Ovary (tissue), 9 donors: ENCODE measurements around the gene BACE2. TPM values are rescaled to one million over a fixed set of nuclear protein-coding genes. Genes with fewer than 3 reads are reported as not detected.

Experiments used
- DNase-seq, 5 donors: peaks; one replicate each; pipeline ENCODE4 v3.0.0-alpha.2; 2019 to 2020
- H3K27ac ChIP-seq, 2 donors: fragments of 200-600 bp; one replicate each; pipeline versions ENCODE4 v1.5.1 to v1.8.0; 2019 to 2022
- H3K27me3 ChIP-seq: fragments of 200-600 bp; one replicate; pipeline ENCODE4 v1.8.0; 2022
- H3K36me3 ChIP-seq: fragments of 200-600 bp; sonication (generic); one replicate; pipeline ENCODE4 v1.5.1; 2019
- H3K4me1 ChIP-seq: one replicate; pipeline ENCODE4 v1.8.1; 2013; ENCODE audit warnings: mild to moderate bottlenecking, moderate library complexity; ENCODE audit not compliant: insufficient read depth
- H3K4me3 ChIP-seq: fragments of 200-600 bp; sonication (generic); one replicate; pipeline ENCODE4 v1.5.1; 2017
- H3K9me3 ChIP-seq, 2 donors: fragments of 200-600 bp in 1 of 2; sonication (generic) in 1 of 2; one replicate each; pipeline versions ENCODE4 v1.5.1 to v1.8.1; 2013 to 2019; ENCODE audit warnings: mild to moderate bottlenecking in 1 of 2, moderate library complexity in 1 of 2
- CTCF ChIP-seq, 3 donors: fragments of 450-650 bp in 2 of 3; fragments of 200-600 bp in 1 of 3; IDR thresholded peaks; one replicate each; pipeline versions ENCODE4 v1.5.1 to v1.8.0; 2016 to 2022; ENCODE audit warnings: antibody characterized with exemption in 3 of 3, mild to moderate bottlenecking in 1 of 3
- EP300 ChIP-seq: sonication (generic); formaldehyde crosslinking; IDR thresholded peaks from one replicate; pipeline ENCODE4 v1.6.1; 2017; ENCODE audit warnings: antibody characterized with exemption
- POLR2A ChIP-seq: fragments of 450-650 bp; IDR thresholded peaks from one replicate; pipeline ENCODE4 v1.6.1; 2017; ENCODE audit warnings: antibody characterized with exemption, mild to moderate bottlenecking, moderate library complexity
- WGBS, 3 donors: extraction: QIAGEN DNeasy Blood & Tissue Kit in 1 of 3; methylation state at CpG; one replicate each; pipeline versions ENCODE4 v1.1.5 to v1.1.7; 2013 to 2017; 5-methylcytosine and 5-hydroxymethylcytosine counted together
- intact Hi-C, 4 donors: fragments of 100-400 bp; cut with DNase I; formaldehyde crosslinking; loops; one replicate each; pipeline versions ENCODE4 v1.11.0 to v1.15.1; 2022 to 2023
- polyA plus RNA-seq, 2 donors: library from polyadenylated mRNA; stranded (reverse); fragments of 200-250 nt in 1 of 2; fragments of 350-450 nt in 1 of 2; fragmentation: Illumina TruSeq in 1 of 2; extraction: RNeasy Lipid Tissue Mini Kit (QIAGEN cat#74804) in 1 of 2; gene quantifications; one replicate each; pipeline ENCODE4 v1.2.3, GENCODE V29; 2013 to 2014
- total RNA-seq, 7 donors: library from RNA; depleted of rRNA in 2 of 7; stranded (reverse); fragments of >200 nt in 2 of 7; fragmentation: NEBNext Ultra II Directional in 3 of 7; extraction: Animal tissue kit (Norgen Biotek cat#: 25700) in 3 of 7; gene quantifications; one replicate each; pipeline versions ENCODE4 v1.1.0 to v1.2.4, GENCODE V29; 2016 to 2023
- donor health status: DM: no; HTN: no; CAD: no; lungs with moderate emphysema.
- donor health status: DM: no; HTN: no; CAD: no.
- donor health status: Bipolar disorder and iron deficiency.
- donor health status: DM: yes; HTN: yes; CAD: no.
- donor health status: DM: no; HTN: no; CAD: no.
- donor health status: DM: yes; HTN: yes; CAD: no.

Gene BACE2
- total and polyA plus RNA-seq, 9 donors: 11.4 to 75.6 (median 24.4) TPM

DNA sequence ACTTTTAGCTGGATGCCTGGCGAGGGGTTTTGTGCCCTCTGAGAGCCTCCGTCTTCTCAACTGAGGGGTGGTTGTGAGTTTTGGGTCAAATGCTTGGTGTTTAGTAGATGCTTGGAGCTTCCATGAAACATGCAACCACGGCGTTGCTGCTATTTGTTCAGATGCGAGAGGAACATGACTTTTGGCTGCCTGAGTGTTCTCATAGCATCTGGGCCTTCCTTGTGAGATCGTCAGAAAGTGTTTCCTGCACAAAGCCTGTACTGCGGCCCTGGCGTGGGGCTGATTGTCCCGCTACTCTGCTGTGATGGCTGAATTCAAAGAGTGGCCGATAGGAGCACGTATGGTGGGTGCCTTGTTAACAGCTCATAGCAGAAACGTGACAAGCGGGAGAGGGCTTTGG lies 78.8 kb downstream of the BACE2 start:
- Histone ChIP-seq H3K36me3 (no peaks in the 10 kb centered on the region), H3K4me3 (no peak overlapping the region), H3K27ac (no peak overlapping the region), H3K27me3 (no peaks in the 10 kb centered on the region), H3K9me3 (no peaks in the 10 kb centered on the region), H3K4me1 (peaks cover 3% of the 10 kb centered on the region)
- TF ChIP-seq CTCF (IDR thresholded peaks at IDR 0.05) (no peak), POLR2A (no peak), EP300 (no peak)
- intact Hi-C loops: loop anchor here in 1 of 4 donors (10.0 kb wide), 1 partner anchor 62 kb away; no protein-coding TSS in a partner anchor
- no peak for DNase-seq
- 93 to 95% (median 93%) methylated on average over 13 of the region's 13 CpGs for WGBS, 3 donors

GRCh38 chr21:41247561-41248545 lies 79.9 kb downstream of the BACE2 start:
- H3K27me3 ChIP-seq: no peaks in the 10 kb centered on the region
- no peak for TF ChIP-seq CTCF (IDR thresholded peaks at IDR 0.05)
- no peak for TF ChIP-seq EP300
- TF ChIP-seq POLR2A: no peak
- H3K9me3 ChIP-seq: no peaks in the 10 kb centered on the region
- H3K27ac ChIP-seq: no peak overlapping the region
- no peak overlapping the region for H3K4me3 ChIP-seq
- WGBS, 3 donors: 70 to 80% (median 79%) methylated on average over 44 of the region's 44 CpGs
- peaks cover 3% of the 10 kb centered on the region for H3K4me1 ChIP-seq
- peak in 1 of 5 donors; percentile 34 for DNase-seq
- intact Hi-C loops: loop anchor here in 1 of 4 donors (10.0 kb wide), 1 partner anchor 63 kb away; no protein-coding TSS in a partner anchor
- H3K36me3 ChIP-seq: no peaks in the 10 kb centered on the region

DNA sequence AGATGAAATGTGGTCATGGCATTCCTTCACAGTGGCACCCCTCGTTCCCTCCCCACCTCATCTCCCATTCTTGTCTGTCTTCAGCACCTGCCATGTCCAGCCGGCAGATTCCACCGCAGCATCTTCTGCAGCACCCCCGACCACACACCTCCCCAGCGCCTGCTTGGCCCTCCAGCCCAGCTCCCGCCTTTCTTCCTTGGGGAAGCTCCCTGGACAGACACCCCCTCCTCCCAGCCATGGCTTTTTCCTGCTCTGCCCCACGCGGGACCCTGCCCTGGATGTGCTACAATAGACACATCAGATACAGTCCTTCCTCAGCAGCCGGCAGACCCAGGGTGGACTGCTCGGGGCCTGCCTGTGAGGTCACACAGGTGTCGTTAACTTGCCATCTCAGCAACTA lies 81.5 kb downstream of the BACE2 start:
- H3K27ac ChIP-seq: no peak overlapping the region
- H3K36me3 ChIP-seq: no peaks in the 10 kb centered on the region
- H3K4me1 ChIP-seq: peaks cover 3% of the 10 kb centered on the region
- intact Hi-C loops: loop anchor here in 1 of 4 donors (10.0 kb wide), 1 partner anchor 65 kb away; no protein-coding TSS in a partner anchor
- H3K4me3 ChIP-seq: no peak overlapping the region
- TF ChIP-seq CTCF (IDR thresholded peaks at IDR 0.05) (no peak), POLR2A (no peak), EP300 (no peak)
- H3K9me3 ChIP-seq: peaks cover 0 to 3% of the 10 kb centered on the region in 2 donors
- WGBS, 3 donors: 93 to 95% (median 94%) methylated on average over 11 of the region's 11 CpGs
- H3K27me3 ChIP-seq: no peaks in the 10 kb centered on the region
- no peak for DNase-seq

DNA sequence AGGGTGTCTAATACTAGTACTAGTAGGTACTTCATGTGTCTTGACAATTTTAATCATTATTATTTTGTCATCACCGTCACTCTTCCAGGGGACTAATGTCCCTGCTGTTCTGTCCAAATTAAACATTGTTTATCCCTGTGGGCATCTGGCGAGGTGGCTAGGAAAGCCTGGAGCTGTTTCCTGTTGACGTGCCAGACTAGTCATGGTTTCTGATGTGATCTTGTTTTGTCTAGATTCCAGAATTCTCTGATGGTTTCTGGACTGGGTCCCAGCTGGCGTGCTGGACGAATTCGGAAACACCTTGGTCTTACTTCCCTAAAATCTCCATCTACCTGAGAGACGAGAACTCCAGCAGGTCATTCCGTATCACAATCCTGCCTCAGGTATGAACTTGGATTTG lies 82.6 kb downstream of the BACE2 start:
- H3K4me3 ChIP-seq: no peak overlapping the region
- 29 to 61% (median 38%) methylated on average over 8 of the region's 8 CpGs for WGBS, 3 donors
- no peaks in the 10 kb centered on the region for H3K27me3 ChIP-seq
- TF ChIP-seq POLR2A: no peak
- TF ChIP-seq EP300: no peak
- TF ChIP-seq CTCF (IDR thresholded peaks at IDR 0.05): no peak
- intact Hi-C loops: no loop called here
- DNase-seq: no peak
- no peaks in the 10 kb centered on the region for H3K36me3 ChIP-seq
- no peak overlapping the region for H3K27ac ChIP-seq
- peaks cover 3% of the 10 kb centered on the region for H3K4me1 ChIP-seq
- peaks cover 0 to 3% of the 10 kb centered on the region in 2 donors for H3K9me3 ChIP-seq
